K562 (cell line): ENCODE measurements around the gene ZBTB16. TPM values are rescaled to one million over a fixed set of nuclear protein-coding genes. Genes with fewer than 3 reads are reported as not detected.

Source experiments
- ATAC-seq: fragments of 200-7000 bp; cut with Tn5 transposase; 3 replicates; pipeline ENCODE4 v1.9.1; 2020; ENCODE audit warnings: moderate library complexity
- BruUV-seq: library from RNA; stranded (reverse); fragments of 400-500 nt; replicated peaks from 2 replicates; lab custom pipeline; 2021; lab: Mats Ljungman, UMichigan
- CTCF ChIA-PET: fragments of 300-600 bp; formaldehyde crosslinking; extraction: SDS; loops from one replicate; lab custom pipeline; 2021; ENCODE audit warnings: low intra/inter-chr PET ratio; lab: Yijun Ruan, JAX
- POLR2A ChIA-PET: fragments of 300-600, 350-650 bp; sonication (Branson Sonifier 250); formaldehyde crosslinking; extraction: SDS; loops from one replicate; lab custom pipeline; 2021; ENCODE audit warnings: antibody characterized with exemption, inconsistent platforms; lab: Yijun Ruan, JAX
- DNase-seq, 4 experiments: peaks; one replicate each; pipeline versions ENCODE4 v3.0.0 to v3.0.0-alpha.2; 2011 to 2018; ENCODE audit warnings: low spot score in 3 of 4, mixed read lengths in 3 of 4; ENCODE audit errors: extremely low read depth in 1 of 4
- FAIRE-seq: peaks from 2 replicates; lab custom pipeline; 2011; peaks lifted over from hg19 to GRCh38; lab: Jason Lieb, UNC
- H2AFZ ChIP-seq: 2 replicates; pipeline ENCODE4 v1.6.0; 2011; ENCODE audit warnings: low read depth, low read length, control low read depth, inconsistent platforms
- H3K27ac ChIP-seq: fragments of 200-600 bp; 3 replicates; pipeline ENCODE4 v1.8.0; 2011; ENCODE audit warnings: low read depth, mild to moderate bottlenecking, control low read depth, inconsistent platforms, low read length, moderate library complexity, mixed read lengths; ENCODE audit errors: extremely low read depth
- H3K27me3 ChIP-seq, 2 experiments: fragments of 300-600 bp in 1 of 2; 2 replicates in 1 of 2; 3 replicates in 1 of 2; pipeline versions ENCODE4 v1.6.0 to v1.8.0; 2011; ENCODE audit warnings: inconsistent platforms in 2 of 2, low read length in 2 of 2, mild to moderate bottlenecking in 1 of 2, mixed read lengths in 1 of 2, moderate library complexity in 1 of 2; ENCODE audit not compliant: control insufficient read depth in 2 of 2, insufficient read depth in 2 of 2
- H3K36me3 ChIP-seq: fragments of 300-600 bp; 3 replicates; pipeline ENCODE4 v1.8.0; 2011; ENCODE audit warnings: mild to moderate bottlenecking, low read length, inconsistent platforms; ENCODE audit not compliant: control insufficient read depth, insufficient read depth
- H3K4me1 ChIP-seq, 2 experiments: fragments of 200-600 bp in 1 of 2; replicated peaks in 1 of 2; 2 replicates in 1 of 2; 3 replicates in 1 of 2; pipeline versions ENCODE4 v1.5.1 to v1.8.0; 2011; ENCODE audit warnings: inconsistent platforms in 2 of 2, low read length in 2 of 2, mild to moderate bottlenecking in 1 of 2, mixed read lengths in 1 of 2, moderate library complexity in 1 of 2; ENCODE audit not compliant: control insufficient read depth in 2 of 2, insufficient read depth in 2 of 2
- H3K4me2 ChIP-seq: 2 replicates; pipeline ENCODE4 v1.6.1; 2011; ENCODE audit warnings: low read length, control low read depth, inconsistent platforms, mixed read lengths; ENCODE audit not compliant: insufficient read depth
- H3K4me3 ChIP-seq: fragments of 200-600 bp; sonication (generic), shearing (Covaris generic); 2 replicates; pipeline ENCODE4 v1.5.1; 2016; ENCODE audit warnings: control low read depth, inconsistent platforms
- H3K79me2 ChIP-seq: fragments of 200-600 bp; 3 replicates; pipeline ENCODE4 v1.8.0; 2011; ENCODE audit warnings: low read length, inconsistent platforms; ENCODE audit not compliant: control insufficient read depth, insufficient read depth
- H3K9ac ChIP-seq, 2 experiments: 2 replicates each; pipeline versions ENCODE4 v1.6.0 to v1.6.1; 2011; ENCODE audit warnings: low read depth in 2 of 2, low read length in 2 of 2, control low read depth in 1 of 2, inconsistent platforms in 1 of 2, mild to moderate bottlenecking in 1 of 2, mixed read lengths in 1 of 2; ENCODE audit not compliant: insufficient read depth in 1 of 2
- H3K9me1 ChIP-seq: one replicate; pipeline ENCODE4 v1.6.0; 2011; ENCODE audit warnings: inconsistent platforms, mild to moderate bottlenecking, low read length, moderate library complexity; ENCODE audit not compliant: control insufficient read depth, insufficient read depth
- H3K9me3 ChIP-seq: replicated peaks from 2 replicates; pipeline ENCODE4 v1.5.1; 2011; ENCODE audit warnings: low read depth, low read length, inconsistent platforms; ENCODE audit not compliant: control insufficient read depth, insufficient read depth
- H4K20me1 ChIP-seq: replicated peaks from 2 replicates; pipeline ENCODE4 v1.6.1; 2011; ENCODE audit warnings: low read length, inconsistent platforms, mixed read lengths; ENCODE audit not compliant: control insufficient read depth, insufficient read depth
- CBFA2T3 ChIP-seq: fragments of 450-650 bp; IDR thresholded peaks from 2 replicates; pipeline ENCODE4 v1.6.1; 2017
- FOXA1 ChIP-seq: fragments of 450-650 bp; IDR thresholded peaks from 2 replicates; pipeline ENCODE4 v1.6.1; 2016; ENCODE audit warnings: mild to moderate bottlenecking, borderline replicate concordance
- HMG20A ChIP-seq: fragments of 450-650 bp; formaldehyde crosslinking; conservative IDR thresholded peaks from 2 replicates; pipeline ENCODE4 v1.4.0; 2020; ENCODE audit warnings: mild to moderate bottlenecking, mixed read lengths
- KHSRP ChIP-seq: fragments of 450-650 bp; IDR thresholded peaks from 2 replicates; pipeline ENCODE4 v1.6.1; 2017
- MLLT1 ChIP-seq, 2 experiments: fragments of 450-650 bp; IDR thresholded peaks; 2 replicates each; pipeline ENCODE4 v1.6.1; 2016
- NBN ChIP-seq: fragments of 450-650 bp; IDR thresholded peaks from 2 replicates; pipeline ENCODE4 v1.6.1; 2016; ENCODE audit warnings: low read depth, mild to moderate bottlenecking
- USF2 ChIP-seq: sonication (generic); formaldehyde crosslinking; IDR thresholded peaks from 2 replicates; pipeline ENCODE4 v1.5.0; 2020; ENCODE audit warnings: missing genetic modification reagents
- WHSC1 ChIP-seq: IDR thresholded peaks from one replicate; pipeline ENCODE4 v1.6.1; 2012; ENCODE audit warnings: low read length, control low read depth, inconsistent platforms
- ZNF644 ChIP-seq: fragments of 200-800 bp; sonication (Bioruptor generic); IDR thresholded peaks from 2 replicates; pipeline ENCODE4 v1.6.1; 2016; ENCODE audit warnings: low read depth, missing genetic modification characterization, missing compliant biosample characterization
- WGBS: fragments of 100-300 bp; shearing (Covaris generic); methylation state at CpG from one replicate; pipeline ENCODE4 v1.1.6; 2016; ENCODE audit warnings: low coverage, mixed read lengths; ENCODE audit not compliant: insufficient coverage; ENCODE audit errors: missing lambda C conversion rate; 5-methylcytosine and 5-hydroxymethylcytosine counted together
- in situ Hi-C: fragments of 300-500 bp; cut with MboI; formaldehyde crosslinking; loops from 4 replicates; pipeline ENCODE4 v1.15.0; 2018; ENCODE audit warnings: inconsistent platforms, mixed read lengths
- intact Hi-C: fragments of 100-400 bp; cut with micrococcal nuclease; formaldehyde crosslinking; loops from 2 replicates; pipeline ENCODE4 v1.14.2; 2022
- polyA plus RNA-seq, 8 experiments: library from polyadenylated mRNA; depleted of rRNA in 4 of 8; stranded (reverse) in 5 of 8; unstranded in 3 of 8; fragments of >200 nt; fragmentation: Nextera tagmentation in 2 of 8; fragmentation: Illumina TruSeq in 1 of 8; extraction: Ambion mirVana in 2 of 8; extraction: Trizol in 1 of 8; gene quantifications; 2 replicates each; pipeline versions ENCODE4 v1.2.1 to v1.2.3, GENCODE V29; 2011 to 2014; ENCODE audit warnings: inconsistent platforms in 1 of 8, missing spikeins in 1 of 8
- total RNA-seq, 7 experiments: library from RNA; depleted of rRNA in 6 of 7; stranded (reverse); fragments of >200 nt in 6 of 7; fragmentation: Illumina TruSeq in 2 of 7; extraction: Trizol in 2 of 7; gene quantifications; 2 replicates each; pipeline versions ENCODE4 v1.2.1 to v1.2.3, GENCODE V29; 2011 to 2021; ENCODE audit warnings: low replicate concordance in 1 of 7

Gene ZBTB16
- total and polyA plus RNA-seq, 9 of the 15 experiments (the other 6 are each of a cell fraction or from before 2014, with no cell fraction given) = 0.06 to 0.40 (median 0.24) TPM; not detected in 4

- ATAC-seq = no peak
- BruUV-seq = no TSS peak
- Histone ChIP-seq H2AFZ (no peak overlapping the region), H3K79me2 (no peaks in the 10 kb centered on the region), H3K9me3 (no peaks in the 10 kb centered on the region), H3K27me3 (peaks cover 35 to 68% of the 10 kb centered on the region in 2 experiments), H3K9ac (no peak overlapping the region), H3K4me2 (no peak overlapping the region), H3K4me3 (no peak overlapping the region), H3K4me1 (peaks cover 0 to 7% of the 10 kb centered on the region in 2 experiments; a peak in 3 of 5 replicates), H3K36me3 (no peaks in the 10 kb centered on the region), H4K20me1 (no peaks in the 10 kb centered on the region; the same call in 1 of the 2 replicates), H3K9me1 (no peaks in the 10 kb centered on the region), H3K27ac (no peak overlapping the region)
- ChIA-PET POLR2A (no interaction called here), CTCF (no interaction called here)
- 48% methylated on average over 20 of the region's 21 CpGs for WGBS
- TF ChIP-seq ZNF644 = no peak
- no peak for TF ChIP-seq WHSC1
- no peak for TF ChIP-seq CBFA2T3
- no peak for TF ChIP-seq KHSRP
- no peak for TF ChIP-seq USF2 (CRISPR knock-in tag)
- TF ChIP-seq FOXA1 = no peak
- TF ChIP-seq NBN = no peak
- TF ChIP-seq MLLT1 (IDR thresholded peaks at IDR 0.05) = no peak
- no peak for TF ChIP-seq HMG20A (CRISPR knock-in tag)
- DNase-seq = no peak
- in situ Hi-C loops (no loop called here), intact Hi-C loops (no loop called here)
- FAIRE-seq = no peak
Observed at GRCh38 chr11:114074546-114075343, 15.2 kb downstream of the ZBTB16 start.
